ENCODE measurements around the gene SF1.

Gene SF1

GRCh38 chr11:64762674-64763525 lies 15.4 kb downstream of the SF1 start:
- peak in 11 of 51 donors; percentile 16 to 68 (median 43) for DNase-seq

DNA sequence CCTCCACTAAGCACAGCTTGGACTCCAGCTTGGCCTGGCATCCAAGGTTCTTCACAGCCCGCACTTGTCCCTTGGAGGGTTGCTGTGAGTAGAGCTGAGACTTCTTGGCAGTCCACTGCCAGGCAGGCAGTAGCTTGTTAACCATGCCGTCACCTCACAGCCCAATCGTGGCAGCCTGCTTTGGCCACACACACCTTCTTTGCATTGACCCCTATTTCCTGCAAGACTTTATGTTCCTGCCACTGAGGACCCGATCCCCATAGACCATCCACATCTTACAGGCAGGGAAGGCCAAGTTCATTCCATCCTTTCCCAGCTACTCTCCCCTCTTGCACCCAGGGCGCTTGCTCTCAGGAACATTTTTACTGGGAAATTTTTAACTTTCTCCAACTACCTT lies 16.1 kb downstream of the SF1 start:
- DNase-seq: peak in 16 of 51 donors; percentile 18 to 67 (median 40)

DNA sequence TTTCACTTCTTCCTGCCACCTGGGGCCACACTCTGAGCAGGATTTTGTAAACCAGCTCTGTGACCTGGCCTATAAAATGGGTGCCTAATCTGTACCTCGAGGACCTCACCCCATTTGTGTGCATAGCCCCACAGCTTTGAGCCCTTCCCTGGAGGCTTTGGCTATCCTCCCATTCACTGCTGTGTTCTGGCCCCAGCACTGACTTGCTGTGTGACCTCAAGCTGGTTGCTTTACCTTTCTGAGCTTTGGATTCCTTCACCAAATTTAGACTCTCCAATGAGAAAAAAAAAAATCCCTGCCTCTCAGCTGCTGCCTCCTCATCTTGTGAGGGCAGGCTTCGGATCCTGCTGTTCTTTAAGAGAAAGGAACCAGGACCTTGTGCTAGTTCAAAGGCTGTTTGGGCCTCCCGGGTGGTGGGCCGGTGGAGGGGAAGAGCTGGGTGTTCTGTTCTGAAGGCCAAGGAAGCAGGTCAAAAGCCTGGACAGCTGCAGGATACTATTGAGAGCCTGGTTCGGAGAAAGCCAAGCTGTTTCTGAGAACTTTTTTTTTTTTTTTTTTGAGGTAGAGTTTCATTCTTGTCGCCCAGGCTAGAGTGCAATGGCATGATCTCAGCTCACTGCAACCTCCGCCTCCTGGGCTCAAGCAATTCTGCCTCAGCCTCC lies 17.5 kb downstream of the SF1 start:
- no peak for DNase-seq

DNA sequence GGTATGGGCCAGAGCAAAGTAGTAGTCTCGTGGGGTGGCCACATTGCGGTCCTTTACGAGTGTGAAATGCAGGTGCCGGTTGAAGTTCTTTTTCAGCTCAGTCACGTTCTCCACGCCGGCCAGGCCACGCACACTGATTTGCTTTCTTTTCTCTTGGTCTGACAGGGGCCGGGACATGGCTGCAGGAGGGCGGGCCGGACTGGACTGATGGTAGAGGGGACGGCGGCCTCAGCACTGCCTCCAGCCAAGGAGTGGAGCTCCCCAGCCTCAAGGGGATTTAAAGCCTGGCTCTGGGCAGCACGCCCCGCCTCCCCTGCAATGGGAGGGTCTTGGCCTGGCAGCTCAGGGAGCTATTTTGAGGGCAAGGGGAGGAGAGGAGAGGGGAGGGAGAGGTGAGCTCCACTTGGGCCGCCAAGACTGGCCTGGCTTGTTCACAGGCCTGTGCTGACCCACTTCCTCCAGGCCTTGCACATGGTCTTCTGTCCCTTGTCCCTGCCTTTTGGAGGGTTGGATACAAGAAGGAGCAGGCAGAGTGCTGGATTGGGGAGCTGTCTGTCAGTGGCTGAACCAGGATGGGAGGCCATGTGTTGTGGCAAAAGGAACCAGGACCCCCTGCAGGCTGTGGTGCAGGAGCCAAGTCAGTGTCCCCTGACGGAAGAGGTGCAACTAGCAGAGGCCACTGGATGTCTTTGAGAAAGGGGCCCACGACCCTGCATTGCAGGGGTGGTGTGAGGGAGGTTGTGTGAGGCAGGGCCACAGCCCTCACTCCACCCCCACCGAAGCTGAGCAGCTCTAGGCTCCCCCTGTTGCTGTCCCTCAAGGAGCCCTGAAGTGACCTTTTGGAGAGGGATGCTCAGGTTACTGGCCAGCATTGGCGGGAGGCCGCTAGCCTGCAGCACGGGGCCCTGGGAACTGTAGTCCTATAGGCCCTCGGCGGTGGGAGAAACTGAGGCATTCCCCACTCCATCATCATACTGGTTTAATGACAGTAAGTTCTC lies 18.3 kb downstream of the SF1 start, which contains the start of gene PYGM:
Gene PYGM, minus strand, starts transcription at position 253 of the 998 bp plus-strand sequence. Its CDS starts 76 bp downstream, at position 177.
- DNase-seq: peak in 30 of 51 donors; percentile 19 to 85 (median 56)

- DNase-seq: no peak
These were observed 19.1 kb downstream of the SF1 start for GRCh38 chr11:64759131-64759721.

DNA sequence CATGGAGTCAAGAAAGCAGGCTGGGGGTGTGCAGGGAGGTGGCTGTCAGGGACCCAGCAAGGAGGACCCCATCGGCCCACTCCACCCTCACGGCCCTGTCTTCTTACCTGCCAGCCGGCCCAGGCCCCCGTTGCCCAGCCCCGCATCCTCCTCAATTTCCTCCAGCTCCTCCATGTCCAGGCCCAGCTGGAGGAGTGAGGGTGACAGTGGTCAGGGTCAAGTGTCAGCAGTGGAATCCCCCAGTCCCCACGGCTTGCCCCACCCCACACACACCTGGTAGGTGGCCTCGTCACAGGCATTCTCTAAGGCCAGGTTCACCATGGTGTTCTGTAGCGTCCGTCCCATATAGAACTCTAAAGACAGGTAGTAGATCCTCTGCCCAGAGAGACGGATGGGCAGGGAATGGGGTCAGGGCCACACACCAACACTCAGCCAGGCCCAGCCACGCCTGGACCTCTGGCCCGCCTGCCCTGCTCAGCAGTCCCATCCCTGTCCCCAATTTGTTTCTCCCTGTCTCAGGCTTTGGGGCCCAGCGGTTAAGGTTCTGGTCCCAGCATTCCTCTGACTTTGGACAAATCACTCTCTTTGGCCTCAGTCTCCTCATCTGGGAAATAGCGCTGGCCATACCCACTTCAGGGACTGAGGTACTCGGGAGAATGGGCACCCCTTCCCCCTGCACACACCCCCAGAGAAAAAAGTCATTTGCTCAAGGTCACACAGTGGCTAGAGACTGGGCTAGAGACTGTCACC lies 19.8 kb downstream of the SF1 start:
- DNase-seq: no peak

DNA sequence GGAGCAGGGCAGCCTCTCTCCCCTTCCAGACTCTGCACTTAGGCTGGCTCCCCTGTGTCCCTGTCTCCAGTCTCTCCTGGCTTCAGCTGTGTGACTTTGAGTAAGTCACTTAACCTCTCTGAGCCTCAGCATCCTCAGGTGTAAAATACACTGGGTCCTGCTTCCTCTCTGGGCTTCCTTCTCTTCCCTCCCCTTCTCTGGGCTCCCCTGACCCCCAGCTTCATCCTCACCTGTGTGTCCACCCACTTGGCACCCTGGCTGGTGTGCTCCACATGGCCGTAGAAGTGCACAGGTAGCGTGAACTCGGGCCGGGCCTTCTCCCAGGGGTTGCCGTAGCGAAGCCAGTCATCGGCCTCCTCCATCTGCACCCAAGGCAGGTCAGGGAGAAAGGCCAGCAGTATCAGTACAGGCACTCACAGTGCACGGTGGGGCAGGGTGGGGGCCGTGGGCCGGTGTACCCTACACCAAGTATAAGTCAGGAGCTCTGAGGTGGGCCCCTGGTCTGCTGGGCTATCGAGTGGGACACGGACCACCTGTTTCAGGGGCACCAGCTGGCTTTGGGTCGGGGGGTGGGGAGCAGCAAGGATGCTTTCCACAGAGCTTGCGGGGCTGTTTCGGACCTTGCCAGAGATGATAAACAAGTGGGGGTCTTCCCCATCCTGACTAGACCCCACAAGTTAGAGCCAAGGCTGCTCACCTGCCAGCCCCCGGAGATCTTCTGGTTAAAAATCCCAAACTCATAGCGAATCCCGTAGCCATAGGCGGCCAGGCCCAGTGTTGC lies 20.6 kb downstream of the SF1 start:
- DNase-seq: no peak

DNA sequence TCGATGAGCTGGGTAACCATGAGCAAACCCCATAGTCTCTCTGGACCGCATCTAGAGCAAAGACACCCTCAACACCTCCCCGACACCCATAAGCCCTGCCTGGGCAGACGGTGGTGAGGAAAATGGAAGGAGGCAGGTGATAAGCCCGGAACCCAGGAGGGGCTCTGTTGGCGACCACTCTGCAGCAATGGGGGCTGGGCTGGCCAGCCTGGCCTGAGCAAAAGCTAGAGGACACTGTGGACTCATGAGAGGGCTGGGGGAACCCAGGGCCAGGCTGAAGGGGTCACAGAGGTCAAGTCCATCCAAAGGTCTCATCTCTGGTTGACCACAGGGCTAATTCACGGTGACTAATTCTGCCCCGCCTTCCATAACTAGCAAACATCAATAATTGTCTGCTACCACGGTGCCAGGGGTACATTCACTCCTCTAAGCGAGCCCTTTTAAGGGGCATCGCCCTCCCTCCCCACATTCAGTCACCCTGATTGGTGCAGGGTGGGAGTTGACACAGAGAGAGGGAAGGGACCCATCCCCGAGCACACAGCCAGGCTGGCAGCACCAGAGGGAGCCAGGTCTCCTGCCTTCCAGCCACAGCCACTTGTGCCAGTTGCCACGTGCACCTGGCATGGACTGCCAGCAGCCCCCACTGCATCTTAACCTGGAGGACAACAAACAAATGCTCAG lies 22.5 kb downstream of the SF1 start:
- DNase-seq: no peak

GRCh38 chr11:64754919-64755662 lies 23.3 kb downstream of the SF1 start:
- no peak for DNase-seq

- DNase-seq: no peak
These were observed 24.0 kb downstream of the SF1 start for GRCh38 chr11:64754124-64754918.

DNA sequence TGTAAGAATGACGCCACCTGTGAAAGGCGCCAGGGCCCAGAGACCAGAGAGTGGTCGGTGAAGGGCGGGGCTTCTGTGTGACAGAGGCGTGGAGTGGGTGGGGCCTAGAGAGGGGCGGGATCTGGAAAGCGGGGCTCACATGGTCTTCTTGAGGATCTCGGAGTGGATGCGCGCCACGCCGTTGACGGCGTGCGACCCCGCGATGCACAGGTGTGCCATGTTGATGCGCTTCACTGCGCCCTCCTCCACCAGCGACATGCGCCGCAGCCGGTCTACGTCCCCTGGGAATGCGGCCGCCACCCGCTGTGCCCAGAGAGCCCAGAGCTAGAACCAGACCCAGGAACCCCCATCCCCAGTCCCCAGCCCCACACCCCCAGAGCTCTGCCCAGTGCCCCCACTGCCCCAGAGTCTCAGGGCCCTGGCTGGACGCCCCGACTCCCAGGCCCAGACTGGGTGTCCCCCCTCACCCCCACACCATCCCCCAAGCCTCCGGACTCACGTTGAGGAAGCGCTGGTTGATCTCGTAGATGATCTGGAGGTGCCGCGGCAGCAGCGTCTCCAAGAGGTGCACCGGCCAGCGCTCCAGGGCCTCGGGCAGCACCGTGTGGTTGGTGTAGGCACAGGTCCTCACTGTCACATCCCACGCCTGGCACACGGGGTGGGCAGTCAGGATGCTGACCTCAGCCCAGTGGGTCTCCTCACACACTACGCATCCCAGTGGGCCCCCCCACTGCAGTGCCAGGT lies 24.8 kb downstream of the SF1 start:
- DNase-seq: no peak

DNA sequence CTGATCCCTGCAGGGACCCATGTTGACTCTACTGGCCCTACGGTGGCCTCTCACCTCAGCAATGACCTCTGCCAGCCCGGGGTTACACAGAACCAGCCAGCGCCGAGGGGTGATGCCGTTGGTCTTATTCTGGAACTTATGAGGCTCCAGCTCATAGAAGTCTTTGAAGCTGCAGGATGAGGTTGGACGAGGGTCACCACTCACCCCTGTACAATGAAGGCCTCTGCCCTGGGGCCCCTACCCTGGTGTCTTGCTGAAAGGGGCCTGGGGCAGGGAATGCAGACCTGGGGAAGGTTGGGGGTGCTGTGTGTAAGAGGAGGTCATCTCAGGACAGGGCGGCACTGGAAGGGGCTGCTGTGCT lies 25.3 kb downstream of the SF1 start:
- no peak for DNase-seq

GRCh38 chr11:64752175-64752970 lies 26.0 kb downstream of the SF1 start:
- DNase-seq: no peak

DNA sequence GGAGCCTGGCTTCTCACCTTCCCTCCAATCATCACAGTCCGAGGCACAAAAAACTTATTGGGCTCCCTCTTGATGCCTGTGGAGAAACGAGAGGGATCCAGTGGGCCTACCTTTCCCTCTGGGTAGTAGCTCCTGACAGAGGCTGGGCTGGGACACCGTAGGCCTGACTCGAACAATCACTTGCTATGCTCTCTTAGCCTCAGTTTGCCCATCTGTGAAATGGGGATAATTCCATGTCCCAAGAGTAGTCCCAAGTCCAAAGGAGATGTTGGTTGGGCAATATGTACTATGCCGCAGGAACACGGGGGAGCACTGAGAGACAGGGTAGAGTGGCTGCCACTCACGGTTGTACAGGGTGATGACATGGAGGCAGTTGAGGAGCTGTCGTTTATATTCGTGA lies 26.8 kb downstream of the SF1 start:
- DNase-seq: no peak

- DNase-seq: no peak
These were observed 27.2 kb downstream of the SF1 start for GRCh38 chr11:64751136-64751535.
